Upper lobe of left lung (tissue), 4 donors: ENCODE results near the gene RSRC1.

Source experiments
- POLR2A ChIP-seq, 4 donors: fragments of 450-650 bp; IDR thresholded peaks; one replicate each; pipeline ENCODE4 v1.5.1; 2016 to 2017; ENCODE audit warnings: antibody characterized with exemption in 4 of 4, mild to moderate bottlenecking in 2 of 4
- TF ChIP-seq, protein P1 (sequence below), 6 experiments: fragments of 450-650 bp in 4 of 6; fragments of 200-600 bp in 2 of 6; sonication (generic) in 2 of 6; IDR thresholded peaks; one replicate each; pipeline ENCODE4 v1.5.1; 2016 to 2019; ENCODE audit warnings: antibody characterized with exemption in 6 of 6

DNA sequence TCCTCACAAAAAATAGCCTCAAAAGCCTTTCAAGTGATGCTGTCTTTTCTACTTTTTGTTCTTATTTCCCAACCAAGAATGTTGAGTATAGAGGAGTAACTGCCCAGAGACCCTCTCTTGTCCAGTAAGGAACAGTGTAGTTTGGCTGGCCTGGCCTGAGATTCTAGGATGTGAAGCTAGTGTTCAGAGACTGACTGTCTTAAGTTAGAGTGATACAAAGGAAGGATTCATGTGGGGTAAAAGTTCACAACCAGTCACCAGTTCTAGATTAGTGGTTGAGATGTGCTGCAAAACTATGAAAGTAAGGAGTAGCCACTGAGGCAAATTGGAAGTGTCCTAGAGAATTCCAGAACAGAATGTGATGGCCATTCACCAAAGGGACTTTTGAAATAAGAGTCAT, 49.1 kb downstream of the RSRC1 start:
- TF ChIP-seq POLR2A (IDR thresholded peaks at IDR 0.05) = no peak
- TF ChIP-seq, protein P1, sequence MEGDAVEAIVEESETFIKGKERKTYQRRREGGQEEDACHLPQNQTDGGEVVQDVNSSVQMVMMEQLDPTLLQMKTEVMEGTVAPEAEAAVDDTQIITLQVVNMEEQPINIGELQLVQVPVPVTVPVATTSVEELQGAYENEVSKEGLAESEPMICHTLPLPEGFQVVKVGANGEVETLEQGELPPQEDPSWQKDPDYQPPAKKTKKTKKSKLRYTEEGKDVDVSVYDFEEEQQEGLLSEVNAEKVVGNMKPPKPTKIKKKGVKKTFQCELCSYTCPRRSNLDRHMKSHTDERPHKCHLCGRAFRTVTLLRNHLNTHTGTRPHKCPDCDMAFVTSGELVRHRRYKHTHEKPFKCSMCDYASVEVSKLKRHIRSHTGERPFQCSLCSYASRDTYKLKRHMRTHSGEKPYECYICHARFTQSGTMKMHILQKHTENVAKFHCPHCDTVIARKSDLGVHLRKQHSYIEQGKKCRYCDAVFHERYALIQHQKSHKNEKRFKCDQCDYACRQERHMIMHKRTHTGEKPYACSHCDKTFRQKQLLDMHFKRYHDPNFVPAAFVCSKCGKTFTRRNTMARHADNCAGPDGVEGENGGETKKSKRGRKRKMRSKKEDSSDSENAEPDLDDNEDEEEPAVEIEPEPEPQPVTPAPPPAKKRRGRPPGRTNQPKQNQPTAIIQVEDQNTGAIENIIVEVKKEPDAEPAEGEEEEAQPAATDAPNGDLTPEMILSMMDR (IDR thresholded peaks at IDR 0.05) = no peak
